Peyer's patch (tissue), 4 donors: ENCODE measurements around the gene PARD3B. TPM values are rescaled to one million over a fixed set of nuclear protein-coding genes. Genes with fewer than 3 reads are reported as not detected.

ENCODE experiments used
- DNase-seq, 3 donors: peaks; one replicate each; pipeline ENCODE4 v3.0.0-alpha.2; 2017 to 2019
- H3K27ac ChIP-seq, 4 donors: fragments of 200-600 bp; sonication (generic); one replicate each; pipeline ENCODE4 v1.5.1; 2016 to 2019
- H3K27me3 ChIP-seq, 2 donors: fragments of 200-600 bp; sonication (generic); one replicate each; pipeline ENCODE4 v1.5.1; 2019
- H3K36me3 ChIP-seq, 3 donors: fragments of 200-600 bp; sonication (generic); one replicate each; pipeline ENCODE4 v1.5.1; 2016 to 2019
- H3K4me1 ChIP-seq, 4 donors: fragments of 200-600 bp; sonication (generic); one replicate each; pipeline ENCODE4 v1.5.1; 2016 to 2019
- H3K4me3 ChIP-seq, 4 donors: fragments of 200-600 bp; sonication (generic); 1 replicate in 3 of 4; 2 replicates in 1 of 4; pipeline ENCODE4 v1.5.1; 2016 to 2019; ENCODE audit warnings: mild to moderate bottlenecking in 1 of 4
- H3K9me3 ChIP-seq, 4 donors: fragments of 200-600 bp; sonication (generic); one replicate each; pipeline ENCODE4 v1.5.1; 2016 to 2019; ENCODE audit warnings: mild to moderate bottlenecking in 1 of 4
- POLR2A ChIP-seq, 2 donors: fragments of 450-650 bp; IDR thresholded peaks; one replicate each; pipeline ENCODE4 v1.5.1; 2017; ENCODE audit warnings: antibody characterized with exemption in 2 of 2, mild to moderate bottlenecking in 2 of 2, moderate library complexity in 2 of 2
- total RNA-seq, 4 donors: library from RNA; depleted of rRNA; stranded (reverse); fragments of >200 nt; gene quantifications; one replicate each; pipeline ENCODE4 v1.1.0, GENCODE V29; 2016
- TF ChIP-seq, protein P1 (sequence below), 6 experiments: fragments of 450-650 bp in 4 of 6; fragments of 200-600 bp in 2 of 6; sonication (generic) in 1 of 6; IDR thresholded peaks; one replicate each; pipeline ENCODE4 v1.5.1; 2017 to 2019; ENCODE audit warnings: antibody characterized with exemption in 6 of 6, mild to moderate bottlenecking in 3 of 6, moderate library complexity in 1 of 6

The PARD3B gene
- total RNA-seq, 4 donors from 2014 or later = 19.6 to 52.0 (median 40.6) TPM

GRCh38 chr2:205199165-205199850, 654.0 kb downstream of the PARD3B start:
- no peak for TF ChIP-seq POLR2A (IDR thresholded peaks at IDR 0.05)
- TF ChIP-seq, protein P1, sequence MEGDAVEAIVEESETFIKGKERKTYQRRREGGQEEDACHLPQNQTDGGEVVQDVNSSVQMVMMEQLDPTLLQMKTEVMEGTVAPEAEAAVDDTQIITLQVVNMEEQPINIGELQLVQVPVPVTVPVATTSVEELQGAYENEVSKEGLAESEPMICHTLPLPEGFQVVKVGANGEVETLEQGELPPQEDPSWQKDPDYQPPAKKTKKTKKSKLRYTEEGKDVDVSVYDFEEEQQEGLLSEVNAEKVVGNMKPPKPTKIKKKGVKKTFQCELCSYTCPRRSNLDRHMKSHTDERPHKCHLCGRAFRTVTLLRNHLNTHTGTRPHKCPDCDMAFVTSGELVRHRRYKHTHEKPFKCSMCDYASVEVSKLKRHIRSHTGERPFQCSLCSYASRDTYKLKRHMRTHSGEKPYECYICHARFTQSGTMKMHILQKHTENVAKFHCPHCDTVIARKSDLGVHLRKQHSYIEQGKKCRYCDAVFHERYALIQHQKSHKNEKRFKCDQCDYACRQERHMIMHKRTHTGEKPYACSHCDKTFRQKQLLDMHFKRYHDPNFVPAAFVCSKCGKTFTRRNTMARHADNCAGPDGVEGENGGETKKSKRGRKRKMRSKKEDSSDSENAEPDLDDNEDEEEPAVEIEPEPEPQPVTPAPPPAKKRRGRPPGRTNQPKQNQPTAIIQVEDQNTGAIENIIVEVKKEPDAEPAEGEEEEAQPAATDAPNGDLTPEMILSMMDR (IDR thresholded peaks at IDR 0.05) = no peak
- Histone ChIP-seq H3K27ac (no peak overlapping the region), H3K36me3 (no peaks in the 10 kb centered on the region)

GRCh38 chr2:205210494-205210893, 665.2 kb downstream of the PARD3B start:
- TF ChIP-seq POLR2A (IDR thresholded peaks at IDR 0.05) = no peak
- TF ChIP-seq, protein P1 (IDR thresholded peaks at IDR 0.05) = no peak
- H3K9me3 ChIP-seq = no peaks in the 10 kb centered on the region
- no peak for DNase-seq

More at GRCh38 chr2:205199165-205199850, 654.0 kb downstream of the PARD3B start:
- Histone ChIP-seq H3K27me3 (no peaks in the 10 kb centered on the region), H3K4me3 (no peak overlapping the region), H3K9me3 (no peaks in the 10 kb centered on the region), H3K4me1 (no peaks in the 10 kb centered on the region)
- no peak for DNase-seq

DNA sequence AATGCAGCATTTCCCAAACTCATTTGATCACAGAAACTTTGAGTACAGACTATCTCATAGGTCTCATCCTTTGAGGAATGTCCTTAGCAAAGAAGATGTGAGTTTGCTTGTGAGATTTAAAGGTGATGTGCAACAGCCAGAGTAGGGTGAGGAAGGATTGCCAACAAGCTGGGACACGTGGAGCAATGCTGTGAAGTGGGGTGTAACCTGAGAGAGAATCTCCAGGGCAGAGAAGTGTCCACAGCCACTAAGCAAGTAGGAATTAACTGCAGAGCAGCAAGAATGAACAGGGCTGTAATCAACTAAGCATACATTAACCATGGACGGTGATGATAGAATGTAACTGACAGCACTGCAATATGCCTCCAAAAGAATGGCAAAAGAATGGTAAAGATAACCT, 667.1 kb downstream of the PARD3B start:
- DNase-seq = no peak
- Histone ChIP-seq H3K27me3 (no peaks in the 10 kb centered on the region), H3K9me3 (no peaks in the 10 kb centered on the region), H3K27ac (no peak overlapping the region), H3K4me1 (no peaks in the 10 kb centered on the region), H3K4me3 (no peak overlapping the region), H3K36me3 (no peaks in the 10 kb centered on the region)
- no peak for TF ChIP-seq POLR2A (IDR thresholded peaks at IDR 0.05)
- TF ChIP-seq, protein P1 (IDR thresholded peaks at IDR 0.05) = no peak

More at GRCh38 chr2:205210494-205210893, 665.2 kb downstream of the PARD3B start:
- Histone ChIP-seq H3K4me1 (no peaks in the 10 kb centered on the region), H3K4me3 (no peak overlapping the region), H3K27me3 (no peaks in the 10 kb centered on the region), H3K36me3 (no peaks in the 10 kb centered on the region), H3K27ac (no peak overlapping the region)

GRCh38 chr2:205216092-205216491, 670.8 kb downstream of the PARD3B start:
- no peak for DNase-seq
- H3K4me1 ChIP-seq = no peaks in the 10 kb centered on the region
- no peak for TF ChIP-seq POLR2A (IDR thresholded peaks at IDR 0.05)
- TF ChIP-seq, protein P1 (IDR thresholded peaks at IDR 0.05) = no peak
- no peaks in the 10 kb centered on the region for H3K36me3 ChIP-seq
- H3K27ac ChIP-seq = no peak overlapping the region
- no peaks in the 10 kb centered on the region for H3K27me3 ChIP-seq
- H3K4me3 ChIP-seq = no peak overlapping the region
- no peaks in the 10 kb centered on the region for H3K9me3 ChIP-seq

GRCh38 chr2:205216580-205216979, 671.3 kb downstream of the PARD3B start:
- H3K36me3 ChIP-seq = no peaks in the 10 kb centered on the region
- H3K27me3 ChIP-seq = no peaks in the 10 kb centered on the region
- H3K4me1 ChIP-seq = no peaks in the 10 kb centered on the region
- H3K4me3 ChIP-seq = no peak overlapping the region
- no peak for DNase-seq
- H3K27ac ChIP-seq = no peak overlapping the region
- H3K9me3 ChIP-seq = no peaks in the 10 kb centered on the region
- TF ChIP-seq POLR2A (IDR thresholded peaks at IDR 0.05) = no peak
- TF ChIP-seq, protein P1 (IDR thresholded peaks at IDR 0.05) = no peak
